Panc1 (cell line): ENCODE data around the gene CHAF1B.

Source experiments
- POLR2AphosphoS5 ChIP-seq: IDR thresholded peaks from 2 replicates; pipeline ENCODE4 v1.6.1; 2012; ENCODE audit warnings: mild to moderate bottlenecking, low read depth, low read length, moderate library complexity
- SIN3A ChIP-seq: IDR thresholded peaks from 2 replicates; pipeline ENCODE4 v1.6.1; 2012; ENCODE audit warnings: low read depth, mild to moderate bottlenecking, low read length, moderate library complexity, borderline replicate concordance; ENCODE audit not compliant: insufficient read depth
- TCF7L2 ChIP-seq: IDR thresholded peaks from 2 replicates; pipeline ENCODE4 v1.6.1; 2011; ENCODE audit warnings: mild to moderate bottlenecking, low read depth, low read length, inconsistent platforms
- TF ChIP-seq, protein P1 (sequence below): fragments of 450-650 bp; IDR thresholded peaks from 2 replicates; pipeline ENCODE4 v1.5.1; 2017; ENCODE audit warnings: mild to moderate bottlenecking
- TF ChIP-seq, protein P2 (sequence below), 2 experiments: IDR thresholded peaks; 2 replicates each; pipeline ENCODE4 v1.6.1; 2011 to 2012; ENCODE audit warnings: low read depth in 2 of 2, control low read depth in 1 of 2, low read length in 1 of 2, mild to moderate bottlenecking in 1 of 2, moderate library complexity in 1 of 2; ENCODE audit not compliant: insufficient read depth in 1 of 2

DNA sequence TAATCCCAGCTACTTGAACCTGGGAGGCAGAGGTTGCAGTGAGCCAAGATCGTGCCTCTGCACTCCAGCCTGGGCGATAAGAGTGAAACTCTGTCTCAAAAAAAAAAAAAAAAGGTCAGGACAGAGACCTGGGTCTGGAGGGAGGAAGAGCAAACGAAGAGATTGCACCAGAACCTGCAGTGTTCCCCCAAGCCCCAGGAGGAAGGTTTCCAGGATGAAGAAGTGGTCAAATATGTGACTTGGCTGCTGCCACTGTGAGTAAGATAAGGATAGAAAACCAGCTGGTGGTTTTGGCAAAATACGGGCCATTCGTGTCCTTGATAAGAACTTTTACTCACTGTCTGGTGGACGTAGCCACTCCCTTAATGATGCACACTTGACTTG lies 52.5 kb downstream of the CHAF1B start:
- TF ChIP-seq, protein P1, sequence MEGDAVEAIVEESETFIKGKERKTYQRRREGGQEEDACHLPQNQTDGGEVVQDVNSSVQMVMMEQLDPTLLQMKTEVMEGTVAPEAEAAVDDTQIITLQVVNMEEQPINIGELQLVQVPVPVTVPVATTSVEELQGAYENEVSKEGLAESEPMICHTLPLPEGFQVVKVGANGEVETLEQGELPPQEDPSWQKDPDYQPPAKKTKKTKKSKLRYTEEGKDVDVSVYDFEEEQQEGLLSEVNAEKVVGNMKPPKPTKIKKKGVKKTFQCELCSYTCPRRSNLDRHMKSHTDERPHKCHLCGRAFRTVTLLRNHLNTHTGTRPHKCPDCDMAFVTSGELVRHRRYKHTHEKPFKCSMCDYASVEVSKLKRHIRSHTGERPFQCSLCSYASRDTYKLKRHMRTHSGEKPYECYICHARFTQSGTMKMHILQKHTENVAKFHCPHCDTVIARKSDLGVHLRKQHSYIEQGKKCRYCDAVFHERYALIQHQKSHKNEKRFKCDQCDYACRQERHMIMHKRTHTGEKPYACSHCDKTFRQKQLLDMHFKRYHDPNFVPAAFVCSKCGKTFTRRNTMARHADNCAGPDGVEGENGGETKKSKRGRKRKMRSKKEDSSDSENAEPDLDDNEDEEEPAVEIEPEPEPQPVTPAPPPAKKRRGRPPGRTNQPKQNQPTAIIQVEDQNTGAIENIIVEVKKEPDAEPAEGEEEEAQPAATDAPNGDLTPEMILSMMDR = no peak
- TF ChIP-seq POLR2AphosphoS5 = no peak
- TF ChIP-seq TCF7L2 = no peak
- no peak for TF ChIP-seq SIN3A
- TF ChIP-seq, protein P2, sequence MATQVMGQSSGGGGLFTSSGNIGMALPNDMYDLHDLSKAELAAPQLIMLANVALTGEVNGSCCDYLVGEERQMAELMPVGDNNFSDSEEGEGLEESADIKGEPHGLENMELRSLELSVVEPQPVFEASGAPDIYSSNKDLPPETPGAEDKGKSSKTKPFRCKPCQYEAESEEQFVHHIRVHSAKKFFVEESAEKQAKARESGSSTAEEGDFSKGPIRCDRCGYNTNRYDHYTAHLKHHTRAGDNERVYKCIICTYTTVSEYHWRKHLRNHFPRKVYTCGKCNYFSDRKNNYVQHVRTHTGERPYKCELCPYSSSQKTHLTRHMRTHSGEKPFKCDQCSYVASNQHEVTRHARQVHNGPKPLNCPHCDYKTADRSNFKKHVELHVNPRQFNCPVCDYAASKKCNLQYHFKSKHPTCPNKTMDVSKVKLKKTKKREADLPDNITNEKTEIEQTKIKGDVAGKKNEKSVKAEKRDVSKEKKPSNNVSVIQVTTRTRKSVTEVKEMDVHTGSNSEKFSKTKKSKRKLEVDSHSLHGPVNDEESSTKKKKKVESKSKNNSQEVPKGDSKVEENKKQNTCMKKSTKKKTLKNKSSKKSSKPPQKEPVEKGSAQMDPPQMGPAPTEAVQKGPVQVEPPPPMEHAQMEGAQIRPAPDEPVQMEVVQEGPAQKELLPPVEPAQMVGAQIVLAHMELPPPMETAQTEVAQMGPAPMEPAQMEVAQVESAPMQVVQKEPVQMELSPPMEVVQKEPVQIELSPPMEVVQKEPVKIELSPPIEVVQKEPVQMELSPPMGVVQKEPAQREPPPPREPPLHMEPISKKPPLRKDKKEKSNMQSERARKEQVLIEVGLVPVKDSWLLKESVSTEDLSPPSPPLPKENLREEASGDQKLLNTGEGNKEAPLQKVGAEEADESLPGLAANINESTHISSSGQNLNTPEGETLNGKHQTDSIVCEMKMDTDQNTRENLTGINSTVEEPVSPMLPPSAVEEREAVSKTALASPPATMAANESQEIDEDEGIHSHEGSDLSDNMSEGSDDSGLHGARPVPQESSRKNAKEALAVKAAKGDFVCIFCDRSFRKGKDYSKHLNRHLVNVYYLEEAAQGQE (IDR thresholded peaks at IDR 0.05; ENCODE audit: insufficient read depth in 1 of 2, low read depth in 2 of 2, low read length in 1 of 2) = no peak
